B cell (primary cell): ENCODE results near the gene HSDL2. TPM values are rescaled to one million over a fixed set of nuclear protein-coding genes. Genes with fewer than 3 reads are reported as not detected.

ENCODE experiments used
- ATAC-seq: fragments of 200-7000 bp; cut with Tn5 transposase; one replicate; pipeline ENCODE4 v1.10.0; 2021; ENCODE audit warnings: low read depth, mild to moderate bottlenecking, moderate number of reproducible peaks, moderate library complexity
- CTCF ChIA-PET: fragments of 350-600 bp; sonication (Branson Sonifier 250); formaldehyde crosslinking; loops from one replicate; lab custom pipeline; 2021; ENCODE audit warnings: antibody characterized with exemption, inconsistent platforms; lab: Charles Lee
- POLR2A ChIA-PET: fragments of 350-600 bp; sonication (Branson Sonifier 250); formaldehyde crosslinking; loops from one replicate; lab custom pipeline; 2021; ENCODE audit warnings: antibody characterized with exemption; lab: Charles Lee
- DNase-seq: peaks from one replicate; pipeline ENCODE4 v3.0.0; 2013
- H2AFZ ChIP-seq: 2 replicates; pipeline ENCODE4 v1.6.1; 2012; ENCODE audit warnings: mild to moderate bottlenecking, low read depth, low read length; ENCODE audit not compliant: insufficient read depth, poor library complexity, severe bottlenecking
- H3K27ac ChIP-seq, 2 donors: 1 replicate in 1 of 2; 2 replicates in 1 of 2; pipeline ENCODE4 v1.5.1; 2012 to 2013; ENCODE audit warnings: low read length in 2 of 2, mild to moderate bottlenecking in 2 of 2, moderate library complexity in 1 of 2
- H3K27me3 ChIP-seq, 4 experiments: fragments of 200-600 bp in 1 of 4; sonication (generic) in 1 of 4; replicated peaks in 1 of 4; 1 replicate in 2 of 4; 2 replicates in 2 of 4; pipeline versions ENCODE4 v1.6.1 to v1.7.0; 2013 to 2016; ENCODE audit warnings: low read length in 3 of 4, mild to moderate bottlenecking in 2 of 4, mixed read lengths in 1 of 4, moderate library complexity in 1 of 4; ENCODE audit not compliant: insufficient read depth in 4 of 4, control insufficient read depth in 3 of 4; ENCODE audit errors: control extremely low read depth in 1 of 4
- H3K36me3 ChIP-seq, 2 experiments: replicated peaks in 1 of 2; 1 replicate in 1 of 2; 2 replicates in 1 of 2; pipeline versions ENCODE4 v1.6.1 to v1.7.1; 2013; ENCODE audit warnings: low read length in 1 of 2; ENCODE audit not compliant: insufficient read depth in 2 of 2, control insufficient read depth in 1 of 2; ENCODE audit errors: control extremely low read depth in 1 of 2, extremely low read depth in 1 of 2
- H3K4me1 ChIP-seq, 2 donors: fragments of 200-600 bp in 1 of 2; sonication (generic) in 1 of 2; 1 replicate in 1 of 2; 2 replicates in 1 of 2; pipeline versions ENCODE4 v1.5.1 to v1.6.1; 2013 to 2017; ENCODE audit warnings: low read length in 2 of 2; ENCODE audit not compliant: control insufficient read depth in 2 of 2, insufficient read depth in 2 of 2
- H3K4me2 ChIP-seq: replicated peaks from 2 replicates; pipeline ENCODE3; 2012; ENCODE audit warnings: mild to moderate bottlenecking, low read depth, low read length; ENCODE audit not compliant: poor library complexity, severe bottlenecking
- H3K4me3 ChIP-seq, 5 experiments: fragments of 200-600 bp in 1 of 5; sonication (generic) in 1 of 5; 1 replicate in 3 of 5; 2 replicates in 2 of 5; pipeline versions ENCODE4 v1.5.1 to v1.7.0; 2011 to 2016; ENCODE audit warnings: low read length in 4 of 5, mild to moderate bottlenecking in 4 of 5, low read depth in 2 of 5, control low read depth in 1 of 5, moderate library complexity in 1 of 5; ENCODE audit not compliant: insufficient read depth in 1 of 5; ENCODE audit errors: control extremely low read depth in 1 of 5, extremely low read depth in 1 of 5
- H3K79me2 ChIP-seq: fragments of 200-600 bp; sonication (generic); one replicate; pipeline ENCODE4 v1.6.0; 2016; ENCODE audit warnings: low read length; ENCODE audit not compliant: control insufficient read depth, insufficient read depth
- H3K9ac ChIP-seq: fragments of 200-600 bp; sonication (generic); 2 replicates; pipeline ENCODE4 v1.6.1; 2017; ENCODE audit warnings: mild to moderate bottlenecking, low read length, moderate library complexity
- H3K9me3 ChIP-seq, 3 donors: one replicate each; pipeline versions ENCODE4 v1.6.1 to v1.7.1; 2013; ENCODE audit warnings: low read length in 2 of 3; ENCODE audit not compliant: control insufficient read depth in 2 of 3, insufficient read depth in 1 of 3; ENCODE audit errors: control extremely low read depth in 1 of 3
- H4K20me1 ChIP-seq: 2 replicates; pipeline ENCODE4 v1.6.0; 2012; ENCODE audit warnings: mild to moderate bottlenecking, low read length; ENCODE audit not compliant: insufficient read depth, control insufficient read depth, poor library complexity, severe bottlenecking
- H3K27ac Mint-ChIP-seq: one replicate; pipeline ENCODE4 v1.8.0; 2021; ENCODE audit warnings: mixed read lengths
- H3K27me3 Mint-ChIP-seq: one replicate; pipeline ENCODE4 v1.8.0; 2021; ENCODE audit warnings: mixed read lengths
- H3K4me1 Mint-ChIP-seq: one replicate; pipeline ENCODE4 v1.8.0; 2021; ENCODE audit warnings: mixed read lengths
- H3K4me3 Mint-ChIP-seq: one replicate; pipeline ENCODE4 v1.8.0; 2021; ENCODE audit warnings: mixed read lengths
- H3K9me3 Mint-ChIP-seq: one replicate; pipeline ENCODE4 v1.8.0; 2022; ENCODE audit warnings: mixed read lengths; ENCODE audit not compliant: insufficient read depth
- EZH2 ChIP-seq: IDR thresholded peaks from 2 replicates; pipeline ENCODE4 v1.6.1; 2012; ENCODE audit warnings: borderline replicate concordance, low read depth, mild to moderate bottlenecking, moderate library complexity, low read length; ENCODE audit not compliant: insufficient read depth, poor library complexity, severe bottlenecking
- WGBS: methylation state at CpG from one replicate; pipeline ENCODE4 v1.1.5; 2013; ENCODE audit warnings: missing lambda C conversion rate; ENCODE audit not compliant: insufficient coverage; 5-methylcytosine and 5-hydroxymethylcytosine counted together
- intact Hi-C: fragments of 100-400 bp; cut with micrococcal nuclease; formaldehyde crosslinking; loops from one replicate; pipeline ENCODE4 v1.10.0; 2022
- polyA plus RNA-seq: library from polyadenylated mRNA; depleted of rRNA; stranded (reverse); fragments of >200 nt; gene quantifications from 2 replicates; pipeline ENCODE4 v1.2.3, GENCODE V29; 2012
- total RNA-seq, 2 donors: library from RNA; stranded (reverse); fragments of 120-200 nt in 1 of 2; gene quantifications; 1 replicate in 1 of 2; 2 replicates in 1 of 2; pipeline versions ENCODE4 v1.2.3 to v1.2.4, GENCODE V29; 2013 to 2022
- TF ChIP-seq, protein P1 (sequence below): fragments of 200-600 bp; IDR thresholded peaks from one replicate; pipeline ENCODE4 v1.8.0; 2022; ENCODE audit warnings: antibody characterized with exemption, mild to moderate bottlenecking

HSDL2 gene
- total and polyA plus RNA-seq, 2 donors (not counting 1 experiment from before 2014, with no cell fraction given): 5.8 to 11.7 TPM

DNA sequence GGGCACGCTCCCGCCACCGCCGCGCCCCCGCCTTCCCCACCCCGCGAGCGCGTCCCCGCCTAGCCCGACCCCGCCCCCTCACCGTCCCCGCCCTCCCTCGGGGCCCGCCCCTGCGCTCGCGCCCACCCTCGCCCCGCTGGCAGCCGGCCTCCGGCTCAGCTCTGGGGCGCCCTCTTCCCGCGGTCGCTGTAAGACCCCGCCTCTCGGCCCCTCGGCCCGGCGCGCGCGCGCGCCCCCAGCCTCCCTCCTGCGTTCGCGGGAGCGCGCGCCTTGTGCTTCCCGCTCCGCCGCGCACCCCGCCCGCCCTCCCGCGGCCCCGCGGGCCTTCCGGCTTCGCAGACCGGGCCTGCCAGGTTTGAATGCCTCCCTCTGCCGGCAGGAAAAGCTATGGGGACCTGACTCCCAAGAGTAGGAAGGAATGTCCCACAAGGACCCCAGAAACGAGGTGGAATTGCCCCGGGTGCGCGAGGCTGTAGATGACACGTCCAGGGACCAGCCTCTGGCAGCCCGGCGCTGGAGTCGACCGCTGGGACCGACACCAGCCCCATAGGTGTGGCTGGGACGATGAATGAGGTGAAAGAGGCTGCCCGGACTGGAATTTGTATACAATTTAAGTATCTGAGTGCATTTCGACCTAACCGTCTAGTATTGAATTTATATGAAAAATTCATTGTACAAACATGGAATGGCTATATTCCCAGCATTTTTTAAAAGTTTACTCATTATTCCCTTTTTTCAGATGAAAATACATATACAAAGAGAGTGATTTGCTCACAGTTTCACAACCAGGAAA lies 46.1 kb upstream of the HSDL2 start:
- Histone ChIP-seq H3K27me3 (no peaks in the 10 kb centered on the region), H3K9ac (peak overlapping the region; percentile 97), H3K27ac (peak overlapping the region; percentile 89 to 97), H3K4me2 (peak overlapping the region; percentile 85), H4K20me1 (peaks cover 17% of the 10 kb centered on the region), H3K79me2 (peaks cover 44% of the 10 kb centered on the region), H3K4me3 (peak overlapping the region; percentile 71 to 93 (median 90)), H2AFZ (peak overlapping the region; percentile 92), H3K36me3 (no peaks in the 10 kb centered on the region), H3K4me1 (peaks cover 16 to 25% of the 10 kb centered on the region in 2 donors), H3K9me3 (no peaks in the 10 kb centered on the region)
- intact Hi-C loops: loop anchor here (1.0 to 10.0 kb wide), 10 partner anchors 15 to 888 kb away; partner anchors contain the start of genes FKBP15, INIP, KIAA1958 and SLC31A1
- ChIA-PET CTCF (interaction anchor here (0.9 to 5.5 kb wide), 4 partner anchors 46 to 259 kb away, joined by 4 to 31 read pairs (median 6); partner anchors contain the start of gene HSDL2), POLR2A (interaction anchor here (0.6 to 2.4 kb wide), 10 partner anchors 46 to 703 kb away, joined by 3 to 13 read pairs (median 6); partner anchors contain the start of genes DNAJC25, HSDL2, KIAA1958 and UGCG)
- H3K27me3 Mint-ChIP-seq: no peaks in the 10 kb centered on the region
- H3K4me1 Mint-ChIP-seq: peaks cover 35% of the 10 kb centered on the region
- no peaks in the 10 kb centered on the region for H3K9me3 Mint-ChIP-seq
- peak; percentile 97 for DNase-seq
- H3K27ac Mint-ChIP-seq: peak overlapping the region; percentile 99
- ATAC-seq: peak; percentile 86
- H3K4me3 Mint-ChIP-seq: peak overlapping the region; percentile 98
- WGBS: under 1% methylated on average over 62 of the region's 72 CpGs
- TF ChIP-seq EZH2: no peak
- TF ChIP-seq, protein P1, sequence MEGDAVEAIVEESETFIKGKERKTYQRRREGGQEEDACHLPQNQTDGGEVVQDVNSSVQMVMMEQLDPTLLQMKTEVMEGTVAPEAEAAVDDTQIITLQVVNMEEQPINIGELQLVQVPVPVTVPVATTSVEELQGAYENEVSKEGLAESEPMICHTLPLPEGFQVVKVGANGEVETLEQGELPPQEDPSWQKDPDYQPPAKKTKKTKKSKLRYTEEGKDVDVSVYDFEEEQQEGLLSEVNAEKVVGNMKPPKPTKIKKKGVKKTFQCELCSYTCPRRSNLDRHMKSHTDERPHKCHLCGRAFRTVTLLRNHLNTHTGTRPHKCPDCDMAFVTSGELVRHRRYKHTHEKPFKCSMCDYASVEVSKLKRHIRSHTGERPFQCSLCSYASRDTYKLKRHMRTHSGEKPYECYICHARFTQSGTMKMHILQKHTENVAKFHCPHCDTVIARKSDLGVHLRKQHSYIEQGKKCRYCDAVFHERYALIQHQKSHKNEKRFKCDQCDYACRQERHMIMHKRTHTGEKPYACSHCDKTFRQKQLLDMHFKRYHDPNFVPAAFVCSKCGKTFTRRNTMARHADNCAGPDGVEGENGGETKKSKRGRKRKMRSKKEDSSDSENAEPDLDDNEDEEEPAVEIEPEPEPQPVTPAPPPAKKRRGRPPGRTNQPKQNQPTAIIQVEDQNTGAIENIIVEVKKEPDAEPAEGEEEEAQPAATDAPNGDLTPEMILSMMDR: peak; percentile 66
